Peyer's patch (tissue), 4 donors: ENCODE data around the gene MADCAM1.

Experiments used
- CTCF ChIP-seq, 6 experiments: fragments of 450-650 bp in 4 of 6; fragments of 200-600 bp in 2 of 6; sonication (generic) in 1 of 6; IDR thresholded peaks; one replicate each; pipeline ENCODE4 v1.5.1; 2017 to 2019; ENCODE audit warnings: antibody characterized with exemption in 6 of 6, mild to moderate bottlenecking in 3 of 6, moderate library complexity in 1 of 6
- POLR2A ChIP-seq, 2 donors: fragments of 450-650 bp; IDR thresholded peaks; one replicate each; pipeline ENCODE4 v1.5.1; 2017; ENCODE audit warnings: antibody characterized with exemption in 2 of 2, mild to moderate bottlenecking in 2 of 2, moderate library complexity in 2 of 2

GRCh38 chr19:461721-462551 is 34.4 kb upstream of the MADCAM1 start:
- TF ChIP-seq CTCF (IDR thresholded peaks at IDR 0.05) (no peak), POLR2A (IDR thresholded peaks at IDR 0.05) (peak in 1 of 2 donors; percentile 57)
